Measurements from ENCODE around the gene ARHGEF16.

Gene ARHGEF16

GRCh38 chr1:3444736-3445135 lies 9.7 kb upstream of the ARHGEF16 start:
- no peak overlapping the region for H3K4me3 ChIP-seq (ENCODE audit: low read length)
- H3K27me3 ChIP-seq (ENCODE audit: control insufficient read depth, insufficient read depth, low read length) = no peaks in the 10 kb centered on the region
- no peaks in the 10 kb centered on the region for H3K4me1 ChIP-seq (ENCODE audit: control insufficient read depth, insufficient read depth, low read length)
- no peak overlapping the region for H3K27ac ChIP-seq (ENCODE audit: low read length)
- WGBS (ENCODE audit: insufficient coverage, insufficient read length) = no CpG with 5 or more reads among the region's 10 CpGs
- no peaks in the 10 kb centered on the region for H3K9me3 ChIP-seq (ENCODE audit: control insufficient read depth, insufficient read depth, low read length)
- DNase-seq (ENCODE audit: low read depth, low spot score) = no peak
- H3K36me3 ChIP-seq (ENCODE audit: control insufficient read depth, insufficient read depth, low read length) = no peaks in the 10 kb centered on the region

- DNase-seq (ENCODE audit: low read depth, low spot score) = no peak
- Histone ChIP-seq H3K4me3 (ENCODE audit: low read length) (no peak overlapping the region), H3K27ac (ENCODE audit: low read length) (no peak overlapping the region), H3K9me3 (ENCODE audit: control insufficient read depth, insufficient read depth, low read length) (no peaks in the 10 kb centered on the region), H3K4me1 (ENCODE audit: control insufficient read depth, insufficient read depth, low read length) (peaks cover 7% of the 10 kb centered on the region; the same call in 1 of the 2 replicates), H3K27me3 (ENCODE audit: control insufficient read depth, insufficient read depth, low read length) (no peaks in the 10 kb centered on the region), H3K36me3 (ENCODE audit: control insufficient read depth, insufficient read depth, low read length) (no peaks in the 10 kb centered on the region)
- WGBS (ENCODE audit: insufficient coverage, insufficient read length) = no CpG with 5 or more reads among the region's 9 CpGs
Observed at GRCh38 chr1:3450202-3450863, 4.1 kb upstream of the ARHGEF16 start.

GRCh38 chr1:3450983-3451382 lies 3.5 kb upstream of the ARHGEF16 start:
- peaks cover 9% of the 10 kb centered on the region; the same call in 1 of the 2 replicates for H3K4me1 ChIP-seq (ENCODE audit: control insufficient read depth, insufficient read depth, low read length)
- H3K36me3 ChIP-seq (ENCODE audit: control insufficient read depth, insufficient read depth, low read length) = no peaks in the 10 kb centered on the region
- WGBS (ENCODE audit: insufficient coverage, insufficient read length) = no CpG with 5 or more reads among the region's 12 CpGs
- H3K4me3 ChIP-seq (ENCODE audit: low read length) = no peak overlapping the region
- H3K27me3 ChIP-seq (ENCODE audit: control insufficient read depth, insufficient read depth, low read length) = no peaks in the 10 kb centered on the region
- no peak overlapping the region for H3K27ac ChIP-seq (ENCODE audit: low read length)
- no peak for DNase-seq (ENCODE audit: low read depth, low spot score)
- no peaks in the 10 kb centered on the region for H3K9me3 ChIP-seq (ENCODE audit: control insufficient read depth, insufficient read depth, low read length)

GRCh38 chr1:3451994-3452865 lies 2.2 kb upstream of the ARHGEF16 start:
- Histone ChIP-seq H3K27me3 (ENCODE audit: control insufficient read depth, insufficient read depth, low read length) (no peaks in the 10 kb centered on the region), H3K27ac (ENCODE audit: low read length) (no peak overlapping the region), H3K36me3 (ENCODE audit: control insufficient read depth, insufficient read depth, low read length) (no peaks in the 10 kb centered on the region), H3K4me1 (ENCODE audit: control insufficient read depth, insufficient read depth, low read length) (peaks cover 9% of the 10 kb centered on the region), H3K9me3 (ENCODE audit: control insufficient read depth, insufficient read depth, low read length) (no peaks in the 10 kb centered on the region), H3K4me3 (ENCODE audit: low read length) (no peak overlapping the region)
- no peak for DNase-seq (ENCODE audit: low read depth, low spot score)
- WGBS (ENCODE audit: insufficient coverage, insufficient read length) = no CpG with 5 or more reads among the region's 23 CpGs

- Histone ChIP-seq H3K27ac (ENCODE audit: low read length) (no peak overlapping the region), H3K4me1 (ENCODE audit: control insufficient read depth, insufficient read depth, low read length) (peaks cover 9% of the 10 kb centered on the region), H3K27me3 (ENCODE audit: control insufficient read depth, insufficient read depth, low read length) (no peaks in the 10 kb centered on the region), H3K9me3 (ENCODE audit: control insufficient read depth, insufficient read depth, low read length) (no peaks in the 10 kb centered on the region), H3K36me3 (ENCODE audit: control insufficient read depth, insufficient read depth, low read length) (no peaks in the 10 kb centered on the region), H3K4me3 (ENCODE audit: low read length) (no peak overlapping the region)
- WGBS (ENCODE audit: insufficient coverage, insufficient read length) = no CpG with 5 or more reads among the region's 5 CpGs
- DNase-seq (ENCODE audit: low read depth, low spot score) = no peak
Observed at GRCh38 chr1:3452866-3453175, 1.6 kb upstream of the ARHGEF16 start.

- no peak overlapping the region for H3K27ac ChIP-seq (ENCODE audit: low read length)
- H3K36me3 ChIP-seq (ENCODE audit: control insufficient read depth, insufficient read depth, low read length) = no peaks in the 10 kb centered on the region
- H3K9me3 ChIP-seq (ENCODE audit: control insufficient read depth, insufficient read depth, low read length) = no peaks in the 10 kb centered on the region
- DNase-seq (ENCODE audit: low read depth, low spot score) = peak; percentile 77
- no CpG with 5 or more reads among the region's 18 CpGs for WGBS (ENCODE audit: insufficient coverage, insufficient read length)
- H3K27me3 ChIP-seq (ENCODE audit: control insufficient read depth, insufficient read depth, low read length) = no peaks in the 10 kb centered on the region
- H3K4me1 ChIP-seq (ENCODE audit: control insufficient read depth, insufficient read depth, low read length) = peaks cover 9% of the 10 kb centered on the region
- no peak overlapping the region for H3K4me3 ChIP-seq (ENCODE audit: low read length)
Observed at GRCh38 chr1:3453203-3453761, 1.2 kb upstream of the ARHGEF16 start.

- DNase-seq (ENCODE audit: low read depth, low spot score) = no peak
- Histone ChIP-seq H3K4me3 (ENCODE audit: low read length) (peak overlapping the region; percentile 62; the same call in 1 of the 2 replicates), H3K36me3 (ENCODE audit: control insufficient read depth, insufficient read depth, low read length) (no peaks in the 10 kb centered on the region), H3K27me3 (ENCODE audit: control insufficient read depth, insufficient read depth, low read length) (no peaks in the 10 kb centered on the region), H3K9me3 (ENCODE audit: control insufficient read depth, insufficient read depth, low read length) (no peaks in the 10 kb centered on the region), H3K27ac (ENCODE audit: low read length) (no peak overlapping the region), H3K4me1 (ENCODE audit: control insufficient read depth, insufficient read depth, low read length) (peaks cover 9% of the 10 kb centered on the region)
- WGBS (ENCODE audit: insufficient coverage, insufficient read length) = no CpG with 5 or more reads among the region's 46 CpGs
Observed at GRCh38 chr1:3454811-3455618, 550 bp downstream of the ARHGEF16 start.

- no peaks in the 10 kb centered on the region for H3K36me3 ChIP-seq (ENCODE audit: control insufficient read depth, insufficient read depth, low read length)
- H3K27me3 ChIP-seq (ENCODE audit: control insufficient read depth, insufficient read depth, low read length) = no peaks in the 10 kb centered on the region
- WGBS (ENCODE audit: insufficient coverage, insufficient read length) = no CpG with 5 or more reads among the region's 18 CpGs
- peaks cover 9% of the 10 kb centered on the region for H3K4me1 ChIP-seq (ENCODE audit: control insufficient read depth, insufficient read depth, low read length)
- H3K27ac ChIP-seq (ENCODE audit: low read length) = no peak overlapping the region
- H3K4me3 ChIP-seq (ENCODE audit: low read length) = no peak overlapping the region; the same call in 1 of the 2 replicates
- no peaks in the 10 kb centered on the region for H3K9me3 ChIP-seq (ENCODE audit: control insufficient read depth, insufficient read depth, low read length)
- no peak for DNase-seq (ENCODE audit: low read depth, low spot score)
Observed at GRCh38 chr1:3455670-3456448, 1.4 kb downstream of the ARHGEF16 start.

GRCh38 chr1:3456449-3456963 lies 2.0 kb downstream of the ARHGEF16 start:
- no peak overlapping the region for H3K4me3 ChIP-seq (ENCODE audit: low read length)
- no CpG with 5 or more reads among the region's 12 CpGs for WGBS (ENCODE audit: insufficient coverage, insufficient read length)
- H3K27me3 ChIP-seq (ENCODE audit: control insufficient read depth, insufficient read depth, low read length) = no peaks in the 10 kb centered on the region
- no peaks in the 10 kb centered on the region; the same call in 1 of the 2 replicates for H3K36me3 ChIP-seq (ENCODE audit: control insufficient read depth, insufficient read depth, low read length)
- no peak overlapping the region for H3K27ac ChIP-seq (ENCODE audit: low read length)
- H3K9me3 ChIP-seq (ENCODE audit: control insufficient read depth, insufficient read depth, low read length) = no peaks in the 10 kb centered on the region
- no peak for DNase-seq (ENCODE audit: low read depth, low spot score)
- peaks cover 9% of the 10 kb centered on the region for H3K4me1 ChIP-seq (ENCODE audit: control insufficient read depth, insufficient read depth, low read length)

Measured in iPS DF 6.9 (cell line).